Gastrocnemius medialis (tissue), 4 donors: ENCODE results near the gene ETV7. TPM values are rescaled to one million over a fixed set of nuclear protein-coding genes. Genes with fewer than 3 reads are reported as not detected.

Source experiments
- ATAC-seq, 2 donors: fragments of 150-250 bp; one replicate each; pipeline ENCODE4 v1.9.1; 2016
- DNase-seq, 2 donors: peaks; one replicate each; pipeline ENCODE4 v3.0.0-alpha.2; 2019
- H3K27ac ChIP-seq, 4 donors: fragments of 200-600 bp; sonication (generic); 1 replicate in 1 of 4; 2 replicates in 3 of 4; pipeline ENCODE4 v1.5.1; 2016 to 2018; ENCODE audit warnings: mild to moderate bottlenecking in 2 of 4, moderate library complexity in 1 of 4
- H3K27me3 ChIP-seq, 3 donors: fragments of 200-600 bp; sonication (generic) in 2 of 3; 1 replicate in 1 of 3; 2 replicates in 2 of 3; pipeline versions ENCODE4 v1.5.1 to v1.6.0; 2016 to 2019; ENCODE audit warnings: mild to moderate bottlenecking in 1 of 3, moderate library complexity in 1 of 3
- H3K36me3 ChIP-seq, 2 donors: fragments of 200-600 bp; sonication (generic) in 1 of 2; one replicate each; pipeline ENCODE4 v1.5.1; 2017 to 2018
- H3K4me1 ChIP-seq, 2 donors: fragments of 200-600 bp; sonication (generic) in 1 of 2; one replicate each; pipeline ENCODE4 v1.5.1; 2016 to 2017; ENCODE audit warnings: mild to moderate bottlenecking in 2 of 2
- H3K4me3 ChIP-seq, 4 donors: fragments of 200-600 bp; sonication (generic) in 3 of 4; 1 replicate in 1 of 4; 2 replicates in 3 of 4; pipeline ENCODE4 v1.5.1; 2016 to 2019; ENCODE audit warnings: mild to moderate bottlenecking in 2 of 4
- H3K9me3 ChIP-seq, 3 donors: fragments of 200-600 bp; sonication (generic) in 2 of 3; 1 replicate in 1 of 3; 2 replicates in 2 of 3; pipeline ENCODE4 v1.5.1; 2016 to 2019
- POLR2A ChIP-seq, 2 donors: fragments of 450-650 bp; IDR thresholded peaks; one replicate each; pipeline ENCODE4 v1.6.1; 2017; ENCODE audit warnings: antibody characterized with exemption in 2 of 2, mild to moderate bottlenecking in 2 of 2, moderate library complexity in 2 of 2
- in situ Hi-C, 4 donors: fragments of 200-750 bp; cut with MboI; loops; one replicate each; pipeline versions ENCODE4 v1.15.0 to v1.8.0; 2017; ENCODE audit warnings: low sequenced_read_pairs in 4 of 4
- intact Hi-C: fragments of 100-400 bp; cut with DNase I; formaldehyde crosslinking; loops from one replicate; pipeline ENCODE4 v1.15.1; 2023; ENCODE audit warnings: low total_unique reads
- total RNA-seq, 4 donors: library from RNA; depleted of rRNA; stranded (reverse); fragments of >200 nt; gene quantifications; one replicate each; pipeline versions ENCODE4 v1.1.0 to v1.2.3, GENCODE V29; 2016
- TF ChIP-seq, protein P1 (sequence below), 5 experiments: fragments of 450-650 bp in 3 of 5; fragments of 200-600 bp in 2 of 5; sonication (generic) in 2 of 5; IDR thresholded peaks in 4 of 5; conservative IDR thresholded peaks in 1 of 5; 1 replicate in 4 of 5; 2 replicates in 1 of 5; pipeline ENCODE4 v1.5.1; 2016 to 2019; ENCODE audit warnings: antibody characterized with exemption in 5 of 5, mild to moderate bottlenecking in 3 of 5, moderate library complexity in 3 of 5

Gene ETV7
- total RNA-seq, 4 donors from 2014 or later, result not detected

DNA sequence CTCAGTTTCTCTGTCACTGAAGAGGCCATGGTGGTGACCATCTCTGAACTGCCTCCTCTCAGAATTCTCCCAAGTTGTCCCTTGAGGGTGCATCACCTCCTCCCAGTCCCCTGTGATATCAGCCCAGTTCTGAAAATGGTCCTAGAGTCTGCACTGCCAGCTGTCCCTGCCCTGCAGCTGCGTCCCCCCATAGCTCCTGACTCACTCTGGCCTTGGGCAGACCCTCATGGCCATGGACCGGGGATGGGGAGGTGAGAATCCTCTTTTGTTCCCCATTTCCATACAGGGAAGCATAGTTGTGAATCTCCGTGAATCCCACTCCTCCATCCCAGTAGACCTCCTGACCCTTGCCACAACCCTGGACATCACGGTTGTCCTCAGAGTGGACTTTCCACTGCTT lies 4.5 kb downstream of the ETV7 start:
- no peak overlapping the region for H3K4me3 ChIP-seq
- H3K27ac ChIP-seq, result no peak overlapping the region
- H3K9me3 ChIP-seq, result no peaks in the 10 kb centered on the region
- TF ChIP-seq, protein P1, sequence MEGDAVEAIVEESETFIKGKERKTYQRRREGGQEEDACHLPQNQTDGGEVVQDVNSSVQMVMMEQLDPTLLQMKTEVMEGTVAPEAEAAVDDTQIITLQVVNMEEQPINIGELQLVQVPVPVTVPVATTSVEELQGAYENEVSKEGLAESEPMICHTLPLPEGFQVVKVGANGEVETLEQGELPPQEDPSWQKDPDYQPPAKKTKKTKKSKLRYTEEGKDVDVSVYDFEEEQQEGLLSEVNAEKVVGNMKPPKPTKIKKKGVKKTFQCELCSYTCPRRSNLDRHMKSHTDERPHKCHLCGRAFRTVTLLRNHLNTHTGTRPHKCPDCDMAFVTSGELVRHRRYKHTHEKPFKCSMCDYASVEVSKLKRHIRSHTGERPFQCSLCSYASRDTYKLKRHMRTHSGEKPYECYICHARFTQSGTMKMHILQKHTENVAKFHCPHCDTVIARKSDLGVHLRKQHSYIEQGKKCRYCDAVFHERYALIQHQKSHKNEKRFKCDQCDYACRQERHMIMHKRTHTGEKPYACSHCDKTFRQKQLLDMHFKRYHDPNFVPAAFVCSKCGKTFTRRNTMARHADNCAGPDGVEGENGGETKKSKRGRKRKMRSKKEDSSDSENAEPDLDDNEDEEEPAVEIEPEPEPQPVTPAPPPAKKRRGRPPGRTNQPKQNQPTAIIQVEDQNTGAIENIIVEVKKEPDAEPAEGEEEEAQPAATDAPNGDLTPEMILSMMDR (IDR thresholded peaks at IDR 0.05 in 4 of 5, conservative IDR thresholded peaks at IDR 0.05 in 1 of 5), result no peak
- no peak for TF ChIP-seq POLR2A (IDR thresholded peaks at IDR 0.05)
- no peak for ATAC-seq
- no peaks in the 10 kb centered on the region for H3K36me3 ChIP-seq
- peaks cover 25 to 37% (median 28%) of the 10 kb centered on the region in 3 donors for H3K27me3 ChIP-seq
- DNase-seq, result no peak
- in situ Hi-C loops, result no loop called here
- peaks cover 11 to 22% of the 10 kb centered on the region in 2 donors for H3K4me1 ChIP-seq
- intact Hi-C loops, result no loop called here

DNA sequence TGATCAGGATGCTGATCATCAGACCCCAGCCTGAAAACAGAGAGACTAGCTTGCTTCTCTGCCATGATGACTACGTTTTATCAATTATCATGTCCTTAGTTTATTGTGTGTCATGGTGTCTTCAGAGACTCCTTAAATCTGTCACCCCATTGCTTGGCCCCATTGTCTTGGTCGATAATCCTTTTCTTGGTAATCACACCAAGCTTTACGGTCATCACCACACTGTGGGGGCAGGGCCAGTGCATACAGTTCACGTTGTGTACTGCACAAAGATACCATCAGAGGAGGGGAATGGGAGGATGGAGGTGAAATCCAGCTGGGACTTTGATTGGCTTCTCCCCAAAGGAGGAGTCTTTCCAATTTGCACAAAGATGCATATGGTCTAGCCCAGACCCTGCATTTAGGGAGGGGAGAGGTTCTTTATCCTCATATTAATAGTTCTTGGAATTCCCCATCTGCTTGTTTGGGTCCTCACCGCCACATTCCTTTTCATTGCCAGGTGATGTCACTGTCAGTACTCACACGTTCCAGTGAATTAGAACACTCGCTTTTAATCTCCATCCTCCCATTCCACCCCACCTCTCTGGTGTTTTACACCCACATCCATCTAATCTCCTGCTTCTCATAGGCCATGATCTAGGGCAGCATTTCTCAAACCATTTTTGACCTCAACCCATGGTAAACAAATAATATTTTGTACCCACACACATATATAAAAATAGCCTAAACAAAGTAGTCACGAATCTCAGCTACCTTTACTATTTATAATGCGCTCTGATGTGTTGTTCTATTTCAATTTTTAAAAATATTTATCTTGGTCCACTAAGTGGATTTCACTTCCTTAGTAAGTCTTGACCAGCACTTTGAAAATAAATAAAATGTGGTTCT lies 5.7 kb downstream of the ETV7 start:
- DNase-seq, result no peak
- Histone ChIP-seq H3K27ac (no peak overlapping the region), H3K4me3 (no peak overlapping the region), H3K36me3 (no peaks in the 10 kb centered on the region), H3K9me3 (no peaks in the 10 kb centered on the region), H3K27me3 (peaks cover 16 to 25% (median 17%) of the 10 kb centered on the region in 3 donors), H3K4me1 (peaks cover 3 to 9% of the 10 kb centered on the region in 2 donors)
- TF ChIP-seq, protein P1 (IDR thresholded peaks at IDR 0.05 in 4 of 5, conservative IDR thresholded peaks at IDR 0.05 in 1 of 5), result no peak
- TF ChIP-seq POLR2A (IDR thresholded peaks at IDR 0.05), result no peak
- no peak for ATAC-seq
- intact Hi-C loops, result no loop called here
- in situ Hi-C loops, result no loop called here

DNA sequence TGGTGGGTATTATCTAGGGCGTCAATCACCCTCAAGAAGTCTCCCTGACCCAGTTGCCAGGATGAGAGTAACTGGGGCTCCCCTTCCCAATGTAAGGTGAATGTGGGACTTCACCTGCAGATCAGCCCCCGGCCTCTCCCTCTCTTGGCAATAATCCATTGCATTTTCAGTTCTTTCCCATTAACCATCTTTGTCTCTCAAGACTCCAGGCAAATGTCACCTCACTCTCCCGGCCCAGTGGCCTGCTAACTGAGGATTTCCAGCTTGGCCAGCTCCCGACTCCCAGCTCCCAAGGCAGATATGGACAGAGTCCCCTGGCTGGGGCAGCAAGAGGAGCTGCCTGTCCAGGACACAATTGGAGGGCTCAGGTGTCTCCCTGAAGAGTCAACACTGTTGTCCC lies 7.3 kb downstream of the ETV7 start:
- no peak overlapping the region for H3K4me3 ChIP-seq
- H3K27ac ChIP-seq, result no peak overlapping the region
- ATAC-seq (no peak), DNase-seq (no peak)
- no peaks in the 10 kb centered on the region for H3K4me1 ChIP-seq
- intact Hi-C loops (no loop called here), in situ Hi-C loops (no loop called here)
- H3K9me3 ChIP-seq, result no peaks in the 10 kb centered on the region
- H3K36me3 ChIP-seq, result no peaks in the 10 kb centered on the region
- peaks cover under 1 to 9% (median under 1%) of the 10 kb centered on the region in 3 donors for H3K27me3 ChIP-seq
- TF ChIP-seq POLR2A (IDR thresholded peaks at IDR 0.05), result no peak
- TF ChIP-seq, protein P1 (IDR thresholded peaks at IDR 0.05 in 4 of 5, conservative IDR thresholded peaks at IDR 0.05 in 1 of 5), result no peak

DNA sequence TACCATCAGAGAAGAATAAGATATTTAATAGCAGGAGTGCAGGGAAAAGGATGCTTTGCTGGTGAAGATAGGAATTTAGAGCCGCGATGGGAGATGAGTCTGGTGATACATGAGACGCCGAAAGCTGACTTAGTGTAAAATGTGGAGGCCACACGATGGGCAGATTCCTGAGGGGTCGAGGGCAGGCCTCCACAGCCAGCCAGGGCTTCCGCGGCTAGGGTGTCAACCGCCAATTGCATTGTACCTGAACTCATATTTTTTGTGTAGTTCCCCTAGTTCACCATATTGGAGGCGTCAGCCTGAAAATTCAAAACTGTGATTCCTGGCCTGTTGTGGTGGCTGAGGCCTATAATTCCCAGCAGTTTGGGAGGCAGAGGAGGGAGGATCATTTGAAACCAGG lies 8.5 kb downstream of the ETV7 start:
- Histone ChIP-seq H3K36me3 (no peaks in the 10 kb centered on the region), H3K9me3 (no peaks in the 10 kb centered on the region), H3K27ac (no peak overlapping the region), H3K4me1 (no peaks in the 10 kb centered on the region), H3K4me3 (no peak overlapping the region), H3K27me3 (no peaks in the 10 kb centered on the region)
- no peak for ATAC-seq
- intact Hi-C loops, result no loop called here
- TF ChIP-seq, protein P1 (IDR thresholded peaks at IDR 0.05 in 4 of 5, conservative IDR thresholded peaks at IDR 0.05 in 1 of 5), result no peak
- no peak for TF ChIP-seq POLR2A (IDR thresholded peaks at IDR 0.05)
- no peak for DNase-seq
- in situ Hi-C loops, result no loop called here
